ENCODE measurements around the gene NRCAM.

DNA sequence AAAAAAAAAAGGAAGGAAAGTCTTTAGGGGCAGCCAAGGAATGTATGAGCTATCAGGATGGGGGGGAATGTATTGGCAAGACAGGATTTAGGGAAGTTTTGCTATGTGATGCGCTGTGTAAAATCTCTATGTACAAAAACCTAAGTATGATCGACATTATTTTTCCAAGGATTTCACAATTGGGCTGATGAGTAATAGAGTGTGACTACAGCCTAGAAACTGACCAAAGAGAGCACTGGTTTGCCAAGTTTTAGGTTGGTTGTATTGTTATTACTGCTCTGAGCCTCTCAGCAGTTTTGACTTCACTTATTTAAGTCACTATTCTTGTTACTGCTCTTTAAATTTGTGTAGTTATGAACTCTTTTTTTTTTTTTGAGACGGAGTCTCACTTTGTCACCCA is 107.3 kb downstream of the NRCAM start:
- TF ChIP-seq, protein P1, sequence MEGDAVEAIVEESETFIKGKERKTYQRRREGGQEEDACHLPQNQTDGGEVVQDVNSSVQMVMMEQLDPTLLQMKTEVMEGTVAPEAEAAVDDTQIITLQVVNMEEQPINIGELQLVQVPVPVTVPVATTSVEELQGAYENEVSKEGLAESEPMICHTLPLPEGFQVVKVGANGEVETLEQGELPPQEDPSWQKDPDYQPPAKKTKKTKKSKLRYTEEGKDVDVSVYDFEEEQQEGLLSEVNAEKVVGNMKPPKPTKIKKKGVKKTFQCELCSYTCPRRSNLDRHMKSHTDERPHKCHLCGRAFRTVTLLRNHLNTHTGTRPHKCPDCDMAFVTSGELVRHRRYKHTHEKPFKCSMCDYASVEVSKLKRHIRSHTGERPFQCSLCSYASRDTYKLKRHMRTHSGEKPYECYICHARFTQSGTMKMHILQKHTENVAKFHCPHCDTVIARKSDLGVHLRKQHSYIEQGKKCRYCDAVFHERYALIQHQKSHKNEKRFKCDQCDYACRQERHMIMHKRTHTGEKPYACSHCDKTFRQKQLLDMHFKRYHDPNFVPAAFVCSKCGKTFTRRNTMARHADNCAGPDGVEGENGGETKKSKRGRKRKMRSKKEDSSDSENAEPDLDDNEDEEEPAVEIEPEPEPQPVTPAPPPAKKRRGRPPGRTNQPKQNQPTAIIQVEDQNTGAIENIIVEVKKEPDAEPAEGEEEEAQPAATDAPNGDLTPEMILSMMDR (optimal IDR thresholded peaks at IDR 0.05 in 1 of 3, IDR thresholded peaks at IDR 0.05 in 1 of 3, conservative IDR thresholded peaks at IDR 0.05 in 1 of 3; ENCODE audit: extremely low read depth in 1 of 3, insufficient read depth in 2 of 3, low read length in 3 of 3): no peak
- TF ChIP-seq EZH2 (IDR thresholded peaks at IDR 0.05; ENCODE audit: low read length): no peak

Data from keratinocyte (primary cell).